ENCODE measurements around the gene OCA2. TPM values are rescaled to one million over a fixed set of nuclear protein-coding genes. Genes with fewer than 3 reads are reported as not detected.

OCA2 gene
- polyA plus RNA-seq, 3 donors: not detected

DNA sequence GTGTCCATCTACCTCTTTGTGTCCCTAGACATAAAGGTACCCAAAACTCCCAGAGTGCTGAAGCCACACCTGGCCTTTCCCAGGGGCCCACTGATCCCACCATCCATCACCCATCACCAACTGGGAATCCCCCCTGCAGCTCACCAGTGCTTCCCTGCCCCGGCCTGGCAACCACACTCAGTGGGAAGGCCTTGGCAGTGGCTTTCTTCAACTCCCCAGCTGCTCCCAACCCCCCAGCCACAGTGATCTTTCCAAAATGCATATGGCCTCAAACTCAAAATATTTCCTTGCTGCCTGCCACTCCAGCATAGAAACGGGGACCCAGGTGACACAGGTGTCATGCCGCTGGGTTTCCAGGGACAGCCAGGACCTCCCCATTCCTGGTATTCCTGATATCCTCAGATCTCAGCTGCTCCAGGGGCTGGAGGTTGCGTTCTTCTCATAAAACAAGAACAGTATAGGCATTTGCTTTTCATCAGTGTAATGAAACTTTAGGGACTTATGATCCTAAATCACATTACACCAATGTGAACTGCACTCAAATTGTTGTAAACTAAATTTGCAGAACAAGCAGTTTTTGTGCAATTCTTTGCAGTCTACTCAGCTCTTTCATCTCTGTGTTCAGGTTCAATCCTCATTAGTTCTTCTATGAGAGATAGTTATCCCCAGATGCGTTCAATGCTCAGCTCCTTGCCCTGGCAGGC is 1.3 kb downstream of the OCA2 start:
- Mint-ChIP-seq H3K27ac (no peak overlapping the region), H3K4me1 (peaks cover 32% of the 10 kb centered on the region), H3K9me3 (peaks cover 0 to 45% (median 38%) of the 10 kb centered on the region in 7 donors), H3K4me3 (peak overlapping the region in 1 of 2 donors; percentile 74), H3K36me3 (peaks cover 6 to 11% of the 10 kb centered on the region in 2 donors), H3K27me3 (ENCODE audit: low read depth in 3 of 3) (peaks cover 81 to 87% (median 85%) of the 10 kb centered on the region in 3 donors)
- Histone ChIP-seq H3K4me1 (ENCODE audit: control insufficient read depth in 1 of 2, insufficient read depth in 2 of 2, low read length in 2 of 2) (peaks cover 24 to 37% of the 10 kb centered on the region in 2 donors), H4K20me1 (ENCODE audit: insufficient read depth, low read length) (no peaks in the 10 kb centered on the region), H3K27ac (ENCODE audit: low read depth in 1 of 2, low read length in 2 of 2) (no peak overlapping the region), H3K79me2 (ENCODE audit: insufficient read depth, low read length) (no peaks in the 10 kb centered on the region), H2AFZ (ENCODE audit: insufficient read depth, low read depth, low read length, poor library complexity, severe bottlenecking) (no peak overlapping the region), H3K27me3 (ENCODE audit: control insufficient read depth in 2 of 2, insufficient read depth in 2 of 2, low read length in 2 of 2) (peaks cover 60 to 89% of the 10 kb centered on the region in 2 donors), H3K4me2 (replicated peaks; ENCODE audit: extremely low read depth, low read length, poor library complexity, severe bottlenecking) (no peak overlapping the region), H3K9ac (ENCODE audit: insufficient read depth, low read length, poor library complexity, severe bottlenecking) (no peak overlapping the region), H3K36me3 (replicated peaks in 1 of 2; ENCODE audit: control insufficient read depth in 1 of 2, insufficient read depth in 2 of 2, low read length in 2 of 2) (no peaks in the 10 kb centered on the region), H3K4me3 (replicated peaks in 1 of 3; ENCODE audit: low read depth in 2 of 3, low read length in 3 of 3) (no peak overlapping the region), H3K9me3 (replicated peaks in 1 of 2; ENCODE audit: control insufficient read depth in 1 of 2, insufficient read depth in 1 of 2, low read length in 2 of 2) (peaks cover 14 to 51% of the 10 kb centered on the region in 2 donors)
- no peak for TF ChIP-seq CTCF (IDR thresholded peaks at IDR 0.05)
- intact Hi-C loops (cut with micrococcal nuclease): no loop called here
- no peak for DNase-seq
- WGBS (ENCODE audit: insufficient coverage): 81% methylated on average over 4 of the region's 5 CpGs

- Mint-ChIP-seq H3K27me3 (ENCODE audit: low read depth in 3 of 3) (peaks cover 81 to 93% (median 90%) of the 10 kb centered on the region in 3 donors), H3K36me3 (peaks cover 6 to 11% of the 10 kb centered on the region in 2 donors), H3K4me3 (peak overlapping the region; percentile 90 to 98), H3K9me3 (peaks cover 0 to 43% (median 38%) of the 10 kb centered on the region in 7 donors), H3K27ac (no peak overlapping the region), H3K4me1 (peaks cover 32% of the 10 kb centered on the region)
- H3K4me1 ChIP-seq (ENCODE audit: control insufficient read depth in 1 of 2, insufficient read depth in 2 of 2, low read length in 2 of 2): peaks cover 24 to 37% of the 10 kb centered on the region in 2 donors
- H3K9ac ChIP-seq (ENCODE audit: insufficient read depth, low read length, poor library complexity, severe bottlenecking): peak overlapping the region; percentile 30
- H3K36me3 ChIP-seq (replicated peaks in 1 of 2; ENCODE audit: control insufficient read depth in 1 of 2, insufficient read depth in 2 of 2, low read length in 2 of 2): no peaks in the 10 kb centered on the region
- no peak for TF ChIP-seq CTCF (IDR thresholded peaks at IDR 0.05)
- H4K20me1 ChIP-seq (ENCODE audit: insufficient read depth, low read length): no peaks in the 10 kb centered on the region
- peak overlapping the region; percentile 28 to 81 (median 39) for H3K4me3 ChIP-seq (replicated peaks in 1 of 3; ENCODE audit: low read depth in 2 of 3, low read length in 3 of 3)
- H3K9me3 ChIP-seq (replicated peaks in 1 of 2; ENCODE audit: control insufficient read depth in 1 of 2, insufficient read depth in 1 of 2, low read length in 2 of 2): peaks cover 13 to 61% of the 10 kb centered on the region in 2 donors
- H3K27me3 ChIP-seq (ENCODE audit: control insufficient read depth in 2 of 2, insufficient read depth in 2 of 2, low read length in 2 of 2): peaks cover 63 to 94% of the 10 kb centered on the region in 2 donors
- intact Hi-C loops (cut with micrococcal nuclease): no loop called here
- WGBS (ENCODE audit: insufficient coverage): under 1% methylated on average over 72 of the region's 72 CpGs
- no peak overlapping the region for H3K27ac ChIP-seq (ENCODE audit: low read depth in 1 of 2, low read length in 2 of 2)
- no peak for DNase-seq
- H3K79me2 ChIP-seq (ENCODE audit: insufficient read depth, low read length): no peaks in the 10 kb centered on the region
- peak overlapping the region; percentile 76 for H2AFZ ChIP-seq (ENCODE audit: insufficient read depth, low read depth, low read length, poor library complexity, severe bottlenecking)
- peak overlapping the region; percentile 93 for H3K4me2 ChIP-seq (replicated peaks; ENCODE audit: extremely low read depth, low read length, poor library complexity, severe bottlenecking)
These were observed 2.3 kb downstream of the OCA2 start for GRCh38 chr15:28096670-28097431.
